HG02943 (cell line): ENCODE measurements around the gene IFT20.
A peak's percentile ranks its signal among the peaks of the same experiment; 100 is the strongest.

Experiments
- ATAC-seq: cut with Tn5 transposase; IDR thresholded peaks from one replicate; pipeline ENCODE4 v1.9.1; 2021; ENCODE audit warnings: mild to moderate bottlenecking, low read depth, moderate library complexity; ENCODE audit not compliant: unreplicated experiment

Gene IFT20, protein sequence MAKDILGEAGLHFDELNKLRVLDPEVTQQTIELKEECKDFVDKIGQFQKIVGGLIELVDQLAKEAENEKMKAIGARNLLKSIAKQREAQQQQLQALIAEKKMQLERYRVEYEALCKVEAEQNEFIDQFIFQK

DNA sequence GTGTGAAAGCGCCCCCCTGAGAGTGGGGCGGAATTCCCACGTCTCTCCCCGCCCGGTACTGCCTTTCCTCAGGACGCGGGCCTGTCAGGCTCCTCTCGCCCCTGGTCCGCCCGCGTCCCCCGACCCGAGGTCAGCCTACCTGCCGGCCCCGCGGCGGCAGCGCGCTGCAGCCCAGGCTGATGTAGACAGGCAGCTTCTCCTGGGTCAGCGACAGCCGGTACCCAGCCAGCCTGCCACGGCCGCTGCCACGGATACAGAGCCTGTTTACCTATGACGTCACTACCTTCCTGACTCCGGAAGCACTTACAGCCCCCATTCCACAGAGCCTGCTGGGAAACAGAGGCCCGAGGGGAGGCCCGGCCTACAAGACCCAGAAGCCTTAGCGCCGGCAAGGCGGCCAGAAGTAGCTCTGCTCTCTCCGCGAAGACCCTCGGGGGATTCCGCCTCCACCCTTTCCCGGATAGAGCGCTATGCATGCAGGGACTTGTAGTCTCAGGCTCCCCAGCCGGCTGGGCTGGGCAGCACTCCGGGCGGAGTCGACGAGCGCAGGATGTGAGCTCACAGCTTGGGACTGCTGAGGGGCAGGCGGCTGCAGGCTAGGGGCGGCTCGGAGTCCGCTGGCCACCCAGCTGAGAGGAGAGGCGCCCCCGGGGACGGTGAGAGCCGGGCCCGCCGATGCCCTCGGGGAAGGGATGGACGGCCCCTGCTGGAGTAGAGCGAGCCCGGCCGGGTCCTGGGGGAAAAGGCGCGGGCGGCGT is at the start of gene IFT20, which contains the start of gene TNFAIP1:
Gene IFT20 (minus strand): TSS at position 272 of the 758 bp plus-strand sequence. CDS start 3,487 bp downstream, outside the sequence.
Gene TNFAIP1 (plus strand): TSS at position 561 of the 758 bp plus-strand sequence. CDS start 3,761 bp downstream, outside the sequence.
- ATAC-seq: peak; percentile 94

DNA sequence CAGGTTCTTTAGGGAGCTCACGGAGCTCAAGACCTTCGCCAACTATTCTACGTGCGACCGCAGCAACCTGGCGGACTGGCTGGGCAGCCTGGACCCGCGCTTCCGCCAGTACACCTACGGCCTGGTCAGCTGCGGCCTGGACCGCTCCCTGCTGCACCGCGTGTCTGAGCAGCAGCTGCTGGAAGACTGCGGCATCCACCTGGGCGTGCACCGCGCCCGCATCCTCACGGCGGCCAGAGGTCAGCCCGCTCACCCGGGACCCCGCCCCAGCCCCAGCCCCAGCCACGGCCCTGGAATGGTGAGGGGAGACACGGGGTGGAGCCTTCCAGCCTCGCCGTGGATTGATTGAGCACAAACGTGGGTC is 49.7 kb upstream of the IFT20 start:
- ATAC-seq: no peak

- no peak for ATAC-seq
Measured at GRCh38 chr17:28384281-28385036, 49.2 kb upstream of the IFT20 start.

- ATAC-seq: no peak
Measured at GRCh38 chr17:28381141-28381825, 46.0 kb upstream of the IFT20 start.

DNA sequence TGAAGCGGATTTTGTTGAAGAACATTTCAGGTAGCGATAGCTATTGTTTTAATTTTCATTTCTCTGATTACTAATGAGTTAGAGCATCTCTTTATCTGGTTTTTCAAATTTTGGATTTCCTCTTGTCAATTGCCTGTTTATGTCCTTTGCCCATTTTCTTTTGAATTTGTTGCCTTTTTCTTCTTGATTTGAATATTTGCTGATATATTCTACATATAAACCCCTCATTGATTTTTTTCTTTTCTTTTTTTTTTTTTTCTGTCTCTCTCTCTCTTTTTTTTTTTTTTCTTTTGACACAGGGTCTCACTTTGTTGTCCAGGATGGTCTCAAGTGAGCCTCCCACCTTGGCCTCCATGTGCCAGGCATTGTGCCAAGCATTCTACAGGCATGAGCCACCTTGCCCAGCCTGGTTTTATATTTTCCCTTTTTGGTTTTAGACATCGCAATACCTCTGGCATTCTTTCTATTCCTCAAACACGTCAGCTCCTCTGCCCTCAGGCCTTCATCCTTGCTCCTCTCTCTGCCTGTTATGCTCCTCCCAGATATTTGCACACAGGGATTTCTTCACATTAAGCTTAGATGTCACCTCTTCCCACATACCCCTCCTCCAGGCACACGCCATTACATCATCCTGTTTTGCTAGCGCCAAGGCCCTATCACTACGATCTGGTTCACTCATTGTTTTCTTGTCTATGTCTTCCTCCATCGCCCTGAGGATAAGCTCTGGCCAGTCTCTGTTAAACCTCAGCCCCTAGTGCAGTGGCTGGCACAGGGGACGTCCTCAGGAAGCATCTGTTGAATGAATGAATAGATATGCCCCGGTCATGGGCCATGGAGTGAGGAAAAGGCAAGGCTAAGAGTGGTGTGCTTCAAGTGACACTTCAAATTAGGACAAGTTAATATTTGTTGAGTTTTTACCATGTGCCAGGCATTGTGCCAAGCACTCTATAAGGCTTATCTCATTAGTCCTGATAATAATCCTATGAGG is 44.8 kb upstream of the IFT20 start:
- ATAC-seq: no peak

GRCh38 chr17:28372945-28373274 is 37.6 kb upstream of the IFT20 start:
- no peak for ATAC-seq

DNA sequence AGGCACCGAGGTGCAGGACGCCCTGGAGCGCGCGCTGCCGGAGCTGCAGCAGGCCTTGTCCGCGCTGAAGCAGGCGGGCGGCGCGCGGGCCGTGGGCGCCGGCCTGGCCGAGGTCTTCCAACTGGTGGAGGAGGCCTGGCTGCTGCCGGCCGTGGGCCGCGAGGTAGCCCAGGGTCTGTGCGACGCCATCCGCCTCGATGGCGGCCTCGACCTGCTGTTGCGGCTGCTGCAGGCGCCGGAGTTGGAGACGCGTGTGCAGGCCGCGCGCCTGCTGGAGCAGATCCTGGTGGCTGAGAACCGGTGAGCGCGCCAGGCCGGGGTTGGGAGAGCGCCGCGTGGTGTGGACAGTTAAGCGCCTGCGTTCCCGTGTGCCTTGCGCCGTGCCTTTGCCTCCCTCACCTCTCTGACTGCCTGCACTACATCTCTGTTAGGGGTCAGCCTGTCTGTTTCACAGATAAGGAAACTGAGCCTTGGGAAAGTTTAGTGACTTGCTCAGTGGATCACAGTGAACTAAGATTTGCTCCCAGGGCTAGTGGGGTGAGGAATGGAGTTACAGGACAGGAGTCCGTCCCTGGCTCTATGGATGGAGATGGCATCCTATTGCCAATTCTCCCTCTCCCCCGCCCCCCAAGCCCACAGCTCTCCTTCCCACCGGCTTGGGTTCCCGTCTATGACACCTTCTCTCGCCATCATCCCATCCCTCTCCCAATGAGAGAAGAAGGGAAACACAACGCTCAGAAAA is 37.1 kb upstream of the IFT20 start:
- no peak for ATAC-seq

GRCh38 chr17:28371245-28372202 is 36.3 kb upstream of the IFT20 start, which contains the start of gene SARM1:
SARM1 (plus strand) TSS chr17:28371694; CDS start chr17:28372033, 339 bp downstream.
- peak; percentile 74 for ATAC-seq

- no peak for ATAC-seq
Measured at GRCh38 chr17:28370744-28371103, 35.5 kb upstream of the IFT20 start.

DNA sequence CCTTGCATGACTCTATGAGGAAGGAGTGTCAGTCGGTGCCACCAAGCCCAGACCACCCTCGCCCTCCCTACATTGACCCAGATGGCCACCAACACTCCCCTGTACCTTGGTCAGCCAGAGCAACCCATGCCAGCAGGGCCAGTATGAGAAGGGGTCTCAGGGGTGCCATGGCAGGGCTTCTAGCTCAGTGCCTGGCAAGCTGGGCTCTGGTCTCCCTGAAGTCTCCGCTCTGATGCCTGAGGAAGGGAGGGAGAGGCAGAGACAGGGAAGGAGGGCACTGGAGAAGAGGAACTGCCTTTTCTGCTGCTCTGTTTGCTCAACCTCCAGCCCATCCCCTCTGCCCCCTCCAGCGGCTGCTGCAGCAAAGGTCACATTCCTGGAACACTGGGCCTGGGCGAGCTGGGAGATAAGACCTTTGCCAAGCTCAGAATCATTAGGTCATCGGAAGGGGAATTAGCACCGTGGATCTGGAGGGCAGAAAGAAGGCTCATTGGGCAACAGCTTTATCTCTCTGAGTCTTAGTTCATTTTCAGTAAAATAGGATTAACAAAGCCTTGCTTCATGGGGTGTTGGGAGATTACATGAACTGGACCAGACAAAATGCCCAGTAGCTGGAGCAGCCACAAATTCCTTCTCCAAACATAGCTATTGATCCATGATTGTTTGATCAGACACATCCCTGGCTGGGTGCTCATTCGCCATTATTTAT is 34.9 kb upstream of the IFT20 start, which contains the start of gene VTN:
Gene VTN (minus strand): TSS at position 273 of the 709 bp plus-strand sequence. CDS start 104 bp downstream, at position 169.
- ATAC-seq: no peak

GRCh38 chr17:28369684-28370034 is 34.4 kb upstream of the IFT20 start:
- no peak for ATAC-seq

DNA sequence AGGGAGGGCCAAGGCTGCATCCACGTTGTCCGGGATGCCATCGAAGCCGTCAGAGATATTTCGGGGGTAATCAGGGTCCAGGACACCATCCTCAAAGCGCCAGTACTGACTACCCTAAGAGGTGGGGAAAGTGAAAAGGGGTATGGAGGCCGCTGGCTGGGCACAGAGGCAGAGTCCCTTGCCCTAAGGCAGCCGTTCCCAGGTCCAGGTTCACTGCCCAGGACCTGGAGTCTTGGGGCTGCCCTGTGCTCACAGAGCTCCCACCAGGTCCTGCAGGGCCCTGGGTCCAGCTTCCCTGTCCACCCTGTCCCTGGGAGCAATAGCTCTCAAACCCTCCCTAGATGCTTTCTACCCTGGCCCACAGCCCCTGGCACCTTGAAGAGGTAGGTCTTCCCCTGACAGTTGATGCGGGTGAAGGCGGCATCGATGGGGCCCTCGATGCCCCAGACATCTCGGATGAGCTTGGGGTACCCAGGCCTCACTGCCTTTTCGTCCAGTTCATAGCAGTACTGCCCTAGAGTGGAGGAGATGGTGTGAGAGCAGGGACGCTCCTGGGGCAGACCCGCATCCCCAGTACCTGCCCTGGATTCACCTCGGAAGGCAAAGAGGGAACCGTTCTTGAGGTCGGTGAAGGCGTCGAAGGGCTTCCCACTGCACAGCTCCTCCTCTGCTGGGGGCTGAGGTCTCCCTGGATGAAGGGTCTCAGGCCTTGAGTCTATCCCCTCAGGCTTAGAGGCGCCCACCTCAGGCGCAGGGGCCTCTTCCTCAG is 33.8 kb upstream of the IFT20 start:
- ATAC-seq: no peak

DNA sequence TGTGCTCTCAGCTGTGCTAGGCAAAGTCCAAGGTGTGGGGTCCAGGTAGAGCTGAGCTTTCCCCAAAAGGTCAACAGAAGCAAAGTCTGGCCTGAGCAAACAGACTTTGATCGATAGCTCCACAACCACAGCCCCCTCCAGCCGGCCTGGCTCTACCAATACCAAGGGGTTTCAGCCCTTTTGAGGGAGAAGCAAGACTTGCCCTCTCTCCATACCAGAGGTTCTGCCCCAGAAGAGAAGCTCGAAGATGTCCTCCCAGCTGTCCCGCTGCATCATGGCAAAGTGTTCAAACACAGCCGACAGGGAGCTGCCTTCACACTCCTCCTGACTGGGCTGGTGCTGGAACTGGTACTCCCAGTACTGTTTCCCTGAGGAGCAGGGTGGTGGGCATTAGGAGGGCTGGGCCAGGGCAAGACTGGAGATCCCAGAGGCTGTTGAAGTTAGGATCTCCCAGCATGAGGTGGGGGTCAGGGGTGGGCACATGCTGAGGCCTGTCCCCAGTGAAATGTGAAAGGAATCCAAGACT is 33.1 kb upstream of the IFT20 start:
- ATAC-seq: no peak

DNA sequence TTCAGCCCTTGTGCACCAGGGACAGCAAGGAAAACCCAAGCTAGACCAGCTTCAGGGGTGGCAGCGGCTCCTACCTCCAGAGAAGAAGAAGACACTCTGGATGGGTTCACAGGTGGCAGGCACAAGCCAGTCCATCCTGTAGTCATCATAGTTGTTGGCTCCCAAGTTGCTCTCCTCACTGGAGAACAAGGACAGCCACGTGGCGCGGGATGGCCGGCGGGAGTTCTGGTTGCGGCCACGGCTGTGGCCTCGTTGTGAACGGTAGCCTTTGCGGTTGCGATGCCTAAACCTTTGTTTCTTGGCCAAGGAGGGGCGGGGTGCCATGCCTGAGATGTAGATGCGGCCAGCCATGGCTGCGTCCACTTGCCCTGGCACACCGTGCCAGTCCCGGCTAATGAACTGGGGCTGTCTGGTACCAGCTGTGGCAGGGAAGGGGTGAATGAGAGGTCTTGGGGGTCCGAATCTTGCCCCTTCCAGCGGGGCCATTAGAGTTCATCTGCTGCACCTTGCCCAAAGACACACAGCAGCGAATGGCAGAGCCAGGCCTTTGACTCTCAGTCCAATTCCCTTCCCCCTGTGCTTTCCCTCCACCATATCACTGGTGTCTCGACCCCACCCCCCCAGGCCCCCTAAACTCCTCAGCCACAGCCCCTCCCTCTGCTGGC is 32.5 kb upstream of the IFT20 start:
- ATAC-seq: no peak

GRCh38 chr17:28366605-28367004 is 31.3 kb upstream of the IFT20 start:
- ATAC-seq: no peak

GRCh38 chr17:28365487-28365886 is 30.2 kb upstream of the IFT20 start:
- ATAC-seq: no peak
